HG03469 (cell line): ENCODE results near the gene GPR35.

Source experiments
- ATAC-seq: cut with Tn5 transposase; IDR thresholded peaks from one replicate; pipeline ENCODE4 v1.9.1; 2021; ENCODE audit warnings: mild to moderate bottlenecking, moderate library complexity, moderate number of reproducible peaks; ENCODE audit not compliant: unreplicated experiment

Gene GPR35

GRCh38 chr2:240637116-240637900 lies 12.0 kb downstream of the GPR35 start:
- no peak for ATAC-seq

DNA sequence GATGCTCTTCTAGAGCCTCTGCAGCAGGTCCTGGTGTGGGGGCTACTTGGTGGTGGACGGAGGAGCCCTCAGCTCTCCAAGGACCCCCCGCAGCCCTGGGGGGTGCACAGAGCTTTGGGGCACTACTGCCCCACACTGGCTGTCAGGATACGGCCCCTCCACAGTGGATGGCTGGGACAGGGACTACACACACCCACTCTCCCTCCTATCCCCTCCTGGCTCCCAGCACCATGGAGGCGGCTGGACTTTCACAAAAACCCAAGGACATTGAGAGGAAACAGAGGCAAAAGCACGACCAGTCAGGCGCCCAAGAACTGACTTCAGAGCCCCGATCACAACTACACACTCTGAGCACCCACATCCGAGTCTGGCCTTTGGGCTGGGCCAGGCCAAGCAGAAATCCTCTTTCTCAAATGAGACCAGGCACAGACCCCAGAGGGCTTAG lies 12.6 kb downstream of the GPR35 start:
- no peak for ATAC-seq

- no peak for ATAC-seq
These were observed 13.4 kb downstream of the GPR35 start for GRCh38 chr2:240638512-240639160.

- no peak for ATAC-seq
These were observed 14.3 kb downstream of the GPR35 start for GRCh38 chr2:240639566-240639965.

- ATAC-seq = no peak
These were observed 15.7 kb downstream of the GPR35 start for GRCh38 chr2:240640939-240641338.

DNA sequence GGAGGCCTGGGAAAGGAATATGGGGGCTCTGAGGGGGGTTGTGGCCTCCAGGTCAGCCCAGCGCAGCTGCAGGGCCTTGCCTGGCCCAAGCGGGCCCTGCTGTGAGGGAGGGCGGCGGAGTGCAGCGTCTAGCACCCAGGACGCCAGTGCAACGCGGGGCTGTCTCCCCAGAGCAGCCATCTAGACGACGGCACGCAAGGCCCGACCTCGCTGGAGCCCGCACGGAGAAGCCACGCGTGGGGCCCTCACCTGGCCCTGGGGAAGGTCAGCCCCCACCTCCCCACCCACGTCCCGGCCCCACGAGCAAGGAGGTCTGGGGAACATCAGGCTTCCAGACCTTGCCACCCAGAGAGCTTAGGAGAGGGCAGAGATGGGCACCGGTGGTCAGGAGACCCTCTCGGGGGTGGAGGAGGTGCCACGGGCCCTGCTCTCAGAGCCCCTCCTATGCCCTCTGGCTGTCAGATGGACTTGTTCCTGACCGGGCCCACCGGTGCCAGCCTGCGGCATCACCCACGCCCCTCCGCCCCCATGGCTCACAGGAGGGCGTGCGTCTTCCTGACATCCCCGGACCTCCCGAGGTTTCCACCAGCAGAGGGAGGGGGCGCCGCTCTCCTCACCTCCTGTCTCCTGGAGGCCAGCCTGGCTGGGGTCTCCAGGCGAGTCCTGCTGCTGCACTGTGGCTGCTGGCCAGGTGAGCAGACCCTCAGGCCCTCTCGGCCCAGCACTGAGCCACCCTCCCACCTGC lies 17.0 kb downstream of the GPR35 start:
- ATAC-seq = no peak

DNA sequence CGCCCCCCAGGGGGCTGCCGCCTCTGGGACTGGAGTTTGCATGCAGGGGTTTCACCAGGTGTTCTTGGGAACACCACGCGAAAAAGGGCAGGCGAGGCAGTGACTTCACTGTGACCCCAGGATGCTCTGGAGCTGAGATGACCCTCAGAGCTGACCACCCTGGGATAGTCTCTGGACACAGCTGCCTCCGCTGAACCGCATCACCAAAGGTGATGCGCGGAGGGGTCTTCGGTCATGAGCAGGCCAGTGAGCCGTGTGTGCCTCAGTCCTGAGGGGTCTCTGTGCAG lies 17.5 kb downstream of the GPR35 start:
- ATAC-seq = no peak

DNA sequence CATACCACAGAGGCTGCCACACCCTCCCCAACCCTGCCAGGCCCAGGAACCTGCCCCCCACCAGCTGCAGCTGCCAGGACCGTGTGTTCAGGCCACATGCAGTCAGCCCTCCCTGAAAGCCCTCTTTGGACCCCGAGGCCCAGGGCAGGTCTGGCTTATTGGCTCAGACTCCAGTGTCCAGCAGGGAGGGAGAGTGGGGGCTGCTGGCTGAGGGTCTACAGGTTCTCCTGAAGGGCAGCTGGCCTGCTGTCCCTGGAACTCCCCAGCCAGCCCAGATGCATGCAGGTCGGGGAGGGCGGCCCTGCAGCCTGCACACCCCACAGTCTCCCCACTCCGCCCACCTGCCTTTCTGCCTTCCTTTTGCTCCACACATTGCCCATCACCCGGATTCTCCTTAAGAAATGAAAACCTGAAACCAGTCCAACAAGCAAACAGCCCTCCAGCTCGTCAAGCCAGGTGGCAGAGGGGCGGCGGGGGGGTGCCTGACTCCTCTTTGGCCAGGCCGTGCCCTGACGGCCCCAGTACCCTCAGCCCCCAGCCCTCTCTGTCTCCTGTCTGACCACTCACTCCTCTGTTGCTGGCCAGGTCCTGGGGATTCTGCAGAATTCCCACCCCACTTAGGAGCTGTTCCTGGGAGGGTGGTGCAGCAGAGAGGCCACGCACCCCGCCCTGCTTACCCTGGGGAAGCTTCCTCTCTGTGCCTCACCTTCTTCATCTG lies 18.0 kb downstream of the GPR35 start:
- ATAC-seq = no peak

DNA sequence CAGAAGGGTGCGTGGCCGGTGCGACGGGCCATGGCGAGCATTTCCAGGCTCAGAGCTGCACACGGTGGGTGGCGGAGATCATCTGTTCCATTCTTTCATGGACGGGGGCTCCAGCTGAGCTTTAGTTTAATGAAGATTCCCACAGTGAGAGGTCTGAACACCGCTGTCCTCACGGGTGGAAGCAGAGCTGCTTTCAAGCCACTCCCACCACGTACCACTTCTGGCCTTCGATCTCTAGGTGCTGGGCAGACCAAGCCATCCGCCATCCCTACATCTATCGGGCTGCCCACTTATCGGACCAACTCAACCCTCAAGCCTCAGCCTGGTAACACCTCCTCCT lies 18.5 kb downstream of the GPR35 start:
- ATAC-seq = no peak

DNA sequence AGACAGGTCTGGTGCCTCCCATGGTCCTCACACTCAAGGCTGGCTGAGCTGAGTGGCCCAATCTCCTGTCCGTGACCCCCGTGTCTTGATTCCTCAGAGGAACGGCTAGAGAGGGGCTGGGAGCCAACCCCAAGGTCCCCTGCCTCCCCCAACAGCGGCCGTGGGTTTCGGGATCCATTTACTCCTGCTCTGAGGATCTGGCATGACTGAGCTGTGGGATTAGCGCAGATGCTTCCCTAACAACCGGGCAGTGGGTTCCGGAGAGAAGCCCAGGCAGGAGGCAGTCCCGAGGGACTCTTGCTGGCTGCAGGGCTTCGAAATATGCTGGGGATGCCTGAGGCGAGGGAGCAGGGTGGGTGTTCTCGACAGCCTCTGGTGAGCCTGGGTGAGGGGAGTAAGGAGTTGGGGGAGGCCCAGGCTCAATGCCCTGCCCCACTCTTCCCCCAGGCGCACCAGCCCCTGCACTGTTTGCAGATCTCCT lies 18.9 kb downstream of the GPR35 start:
- no peak for ATAC-seq

- ATAC-seq = no peak
These were observed 19.6 kb downstream of the GPR35 start for GRCh38 chr2:240644859-240645301.

- no peak for ATAC-seq
These were observed 20.1 kb downstream of the GPR35 start for GRCh38 chr2:240645346-240645745.

- ATAC-seq = no peak
These were observed 20.5 kb downstream of the GPR35 start for GRCh38 chr2:240645801-240646175.

- ATAC-seq = no peak
These were observed 21.1 kb downstream of the GPR35 start for GRCh38 chr2:240646176-240646899.

DNA sequence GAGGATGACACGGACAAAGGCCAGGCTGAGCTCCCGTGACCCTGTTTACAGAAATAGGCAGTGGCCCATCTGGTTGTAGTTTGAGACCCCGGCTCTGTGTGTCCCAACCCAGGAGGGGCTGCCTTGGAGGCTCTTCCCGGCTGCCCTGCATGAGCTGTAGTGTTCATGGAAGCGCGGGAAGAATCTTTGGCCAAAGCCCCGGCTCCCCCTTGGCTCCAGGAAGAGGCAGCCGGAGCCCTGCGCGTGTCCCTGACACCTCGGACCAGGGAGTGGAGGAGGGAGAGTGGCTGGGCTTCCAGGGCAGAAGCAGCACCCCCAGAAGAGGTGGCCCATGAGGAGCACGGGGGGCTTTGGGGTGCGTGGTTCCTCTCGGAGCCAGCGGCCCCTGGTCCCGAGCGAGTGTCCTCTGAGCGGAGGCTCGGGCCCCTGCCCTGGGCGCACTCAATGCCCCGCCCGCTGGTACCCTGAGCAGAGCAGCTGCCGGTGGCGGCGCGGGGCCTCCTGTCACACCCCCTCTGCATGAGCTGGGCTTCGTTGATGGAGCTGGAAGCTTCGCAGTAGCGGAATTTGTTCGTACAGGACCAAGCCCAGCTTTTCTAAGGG lies 21.7 kb downstream of the GPR35 start:
- ATAC-seq = no peak

- no peak for ATAC-seq
These were observed 22.3 kb downstream of the GPR35 start for GRCh38 chr2:240647503-240648154.

GRCh38 chr2:240648155-240648649 lies 22.9 kb downstream of the GPR35 start:
- ATAC-seq = no peak

GRCh38 chr2:240648650-240649275 lies 23.5 kb downstream of the GPR35 start:
- no peak for ATAC-seq

DNA sequence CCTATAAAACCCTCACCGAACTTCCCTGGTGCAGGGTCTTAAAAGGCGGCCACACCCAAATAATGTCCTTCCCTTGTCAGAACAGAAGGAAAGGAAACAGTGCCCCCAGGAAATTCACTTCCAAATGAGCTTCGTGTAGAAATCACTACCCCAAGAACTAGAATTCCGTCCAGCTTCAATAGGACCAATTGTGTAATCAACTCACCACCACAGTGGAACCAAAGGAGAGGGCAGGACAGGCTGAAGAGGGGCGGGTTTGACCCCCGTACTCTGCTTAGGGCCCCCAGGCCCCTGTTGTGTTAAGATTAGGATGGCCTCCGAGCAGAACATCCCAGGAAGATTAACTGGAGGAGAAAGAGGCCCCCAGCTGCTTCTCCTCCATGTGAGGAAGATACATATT lies 24.1 kb downstream of the GPR35 start:
- no peak for ATAC-seq
